H9 (cell line): ENCODE results near the gene DCTPP1. TPM values are rescaled to one million over a fixed set of nuclear protein-coding genes. Genes with fewer than 3 reads are reported as not detected.
A peak's percentile ranks its signal among the peaks of the same experiment; 100 is the strongest.

Experiments used
- DNase-seq: peaks from one replicate; pipeline ENCODE4 v3.0.0-alpha.2; 2017
- H2AFZ ChIP-seq: one replicate; pipeline ENCODE4 v1.6.1; 2013; ENCODE audit warnings: mild to moderate bottlenecking, low read length, control low read depth, moderate library complexity
- H2AK5ac ChIP-seq: 2 replicates; pipeline ENCODE4 v1.6.1; 2013; ENCODE audit warnings: low read length, control low read depth, mixed read lengths; ENCODE audit not compliant: insufficient read length
- H2BK120ac ChIP-seq: one replicate; pipeline ENCODE4 v1.6.1; 2013; ENCODE audit warnings: low read depth, mild to moderate bottlenecking, low read length, control low read depth, inconsistent platforms; ENCODE audit not compliant: poor library complexity, severe bottlenecking
- H2BK12ac ChIP-seq: 2 replicates; pipeline ENCODE4 v1.6.1; 2013; ENCODE audit warnings: low read length, control low read depth, mixed read lengths, low read depth; ENCODE audit not compliant: insufficient read length
- H2BK15ac ChIP-seq: 2 replicates; pipeline ENCODE4 v1.6.1; 2013; ENCODE audit warnings: low read depth, low read length, control low read depth
- H2BK20ac ChIP-seq: one replicate; pipeline ENCODE4 v1.6.1; 2013; ENCODE audit warnings: low read depth, mild to moderate bottlenecking, low read length, control low read depth, inconsistent platforms; ENCODE audit not compliant: poor library complexity, severe bottlenecking
- H2BK5ac ChIP-seq: 2 replicates; pipeline ENCODE4 v1.6.1; 2013; ENCODE audit warnings: low read length, control low read depth, mixed read lengths; ENCODE audit not compliant: insufficient read length
- H3K14ac ChIP-seq: 2 replicates; pipeline ENCODE4 v1.6.1; 2013; ENCODE audit warnings: low read length, control low read depth; ENCODE audit not compliant: insufficient read depth
- H3K18ac ChIP-seq: 2 replicates; pipeline ENCODE4 v1.6.1; 2013; ENCODE audit warnings: low read depth, mild to moderate bottlenecking, mixed read lengths, low read length, control low read depth; ENCODE audit not compliant: insufficient read length
- H3K23ac ChIP-seq: 2 replicates; pipeline ENCODE4 v1.6.1; 2013; ENCODE audit warnings: low read length, control low read depth, mixed read lengths, low read depth; ENCODE audit not compliant: insufficient read length
- H3K23me2 ChIP-seq: 2 replicates; pipeline ENCODE4 v1.6.1; 2013; ENCODE audit warnings: low read depth, mild to moderate bottlenecking, mixed read lengths, low read length, control low read depth; ENCODE audit not compliant: insufficient read length, poor library complexity, severe bottlenecking
- H3K27ac ChIP-seq: 2 replicates; pipeline ENCODE4 v1.5.1; 2013; ENCODE audit warnings: low read length, control low read depth, mixed read lengths, low read depth; ENCODE audit not compliant: insufficient read length
- H3K27me3 ChIP-seq: 2 replicates; pipeline ENCODE4 v1.6.1; 2013; ENCODE audit warnings: low read length, control low read depth, inconsistent platforms; ENCODE audit not compliant: insufficient read depth
- H3K4ac ChIP-seq: 2 replicates; pipeline ENCODE4 v1.6.1; 2013; ENCODE audit warnings: low read depth, mild to moderate bottlenecking, control low read depth, inconsistent platforms, low read length, moderate library complexity
- H3K4me1 ChIP-seq: 2 replicates; pipeline ENCODE4 v1.6.1; 2013; ENCODE audit warnings: low read length, control low read depth, inconsistent platforms; ENCODE audit not compliant: insufficient read depth
- H3K4me2 ChIP-seq: 2 replicates; pipeline ENCODE4 v1.6.1; 2013; ENCODE audit warnings: low read length, control low read depth, mixed read lengths; ENCODE audit not compliant: insufficient read length, insufficient read depth
- H3K56ac ChIP-seq: 2 replicates; pipeline ENCODE4 v1.6.1; 2013; ENCODE audit warnings: low read depth, mild to moderate bottlenecking, mixed read lengths, low read length, control low read depth; ENCODE audit not compliant: insufficient read length
- H3K79me1 ChIP-seq: 2 replicates; pipeline ENCODE4 v1.6.1; 2013; ENCODE audit warnings: low read depth, mild to moderate bottlenecking, moderate library complexity, low read length, control low read depth, inconsistent platforms; ENCODE audit not compliant: insufficient read depth, poor library complexity, severe bottlenecking
- H3K79me2 ChIP-seq: 2 replicates; pipeline ENCODE4 v1.6.1; 2013; ENCODE audit warnings: low read length, control low read depth, inconsistent platforms; ENCODE audit not compliant: insufficient read depth
- H3K9ac ChIP-seq: 2 replicates; pipeline ENCODE4 v1.6.1; 2013; ENCODE audit warnings: low read length, control low read depth, mixed read lengths; ENCODE audit not compliant: insufficient read length; ENCODE audit errors: extremely low read depth
- H3K9me3 ChIP-seq: one replicate; pipeline ENCODE4 v1.6.1; 2013; ENCODE audit warnings: low read depth, low read length, inconsistent platforms; ENCODE audit not compliant: control insufficient read depth
- H3T11ph ChIP-seq: one replicate; pipeline ENCODE4 v1.6.1; 2013; ENCODE audit warnings: mild to moderate bottlenecking, low read length, control low read depth, inconsistent platforms
- H4K20me1 ChIP-seq: one replicate; pipeline ENCODE4 v1.6.1; 2013; ENCODE audit not compliant: control insufficient read depth, insufficient read length, insufficient read depth
- H4K5ac ChIP-seq: 2 replicates; pipeline ENCODE4 v1.6.1; 2013; ENCODE audit warnings: low read depth, mild to moderate bottlenecking, mixed read lengths, low read length, control low read depth; ENCODE audit not compliant: insufficient read length
- H4K8ac ChIP-seq: replicated peaks from 2 replicates; pipeline ENCODE4 v1.6.1; 2013; ENCODE audit warnings: low read length, control low read depth, mixed read lengths, low read depth; ENCODE audit not compliant: insufficient read length
- H4K91ac ChIP-seq: 2 replicates; pipeline ENCODE4 v1.6.1; 2013; ENCODE audit warnings: low read depth, mild to moderate bottlenecking, moderate library complexity, mixed read lengths, low read length, control low read depth; ENCODE audit not compliant: insufficient read length
- H3K27ac Mint-ChIP-seq, 3 experiments: 2 replicates in 2 of 3; 3 replicates in 1 of 3; pipeline ENCODE4 v1.8.0; 2020 to 2021; ENCODE audit warnings: mixed read lengths in 3 of 3, mild to moderate bottlenecking in 1 of 3, moderate library complexity in 1 of 3
- H3K27me3 Mint-ChIP-seq: 2 replicates; pipeline ENCODE4 v1.8.0; 2021; ENCODE audit warnings: low read depth, mild to moderate bottlenecking, moderate library complexity, mixed read lengths
- H3K36me3 Mint-ChIP-seq, 3 experiments: 2 replicates in 2 of 3; 3 replicates in 1 of 3; pipeline ENCODE4 v1.8.0; 2020 to 2021; ENCODE audit warnings: low read depth in 3 of 3, mixed read lengths in 3 of 3; ENCODE audit not compliant: insufficient read depth in 1 of 3
- H3K4me1 Mint-ChIP-seq, 2 experiments: 2 replicates each; pipeline ENCODE4 v1.8.0; 2020; ENCODE audit warnings: mixed read lengths in 2 of 2
- H3K4me3 Mint-ChIP-seq, 2 experiments: 2 replicates in 1 of 2; 3 replicates in 1 of 2; pipeline ENCODE4 v1.8.0; 2020 to 2021; ENCODE audit warnings: mild to moderate bottlenecking in 2 of 2, mixed read lengths in 2 of 2, moderate library complexity in 1 of 2
- H3K9me3 Mint-ChIP-seq, 2 experiments: 2 replicates in 1 of 2; 3 replicates in 1 of 2; pipeline ENCODE4 v1.8.0; 2020; ENCODE audit warnings: mild to moderate bottlenecking in 2 of 2, mixed read lengths in 2 of 2, moderate library complexity in 1 of 2
- CTCF ChIP-seq: fragments of 200-600 bp; sonication (generic); conservative IDR thresholded peaks from 3 replicates; pipeline ENCODE4 v1.8.0; 2021; ENCODE audit warnings: antibody characterized with exemption, mild to moderate bottlenecking
- WGBS: extraction: QIAGEN DNeasy Blood & Tissue Kit; methylation state at CpG from one replicate; pipeline ENCODE4 v1.1.7; 2013; ENCODE audit warnings: missing lambda C conversion rate, low lambda C conversion rate, mixed read lengths; ENCODE audit not compliant: insufficient read length; ENCODE audit errors: extremely low coverage; 5-methylcytosine and 5-hydroxymethylcytosine counted together
- total RNA-seq: library from RNA; stranded (reverse); gene quantifications from 2 replicates; pipeline ENCODE4 v1.2.1, GENCODE V29; 2021

DCTPP1 gene
- total RNA-seq, 1 experiment from 2014 or later, result 78.3 TPM

GRCh38 chr16:30397776-30398660, 31.8 kb downstream of the DCTPP1 start:
- H3K36me3 Mint-ChIP-seq, result peaks cover 9 to 33% (median 20%) of the 10 kb centered on the region in 3 experiments; a peak in 6 of 7 replicates

More at GRCh38 chr16:30397776-30398660, 31.8 kb downstream of the DCTPP1 start:
- H4K91ac ChIP-seq, result no peak overlapping the region
- H3K14ac ChIP-seq, result no peak overlapping the region
- H3K9me3 Mint-ChIP-seq, result no peaks in the 10 kb centered on the region; a peak in 1 of 5 replicates
- H3K4me1 Mint-ChIP-seq, result peaks cover 34 to 47% of the 10 kb centered on the region in 2 experiments
- H3K56ac ChIP-seq, result no peak overlapping the region
- H3K27ac Mint-ChIP-seq, result 0 out of 7 replicates have a peak overlapping the region, but pooled peaks of 1 of the 3 experiments have one; percentile 77
- H3K4me2 ChIP-seq, result no peak overlapping the region
- no CpG with 5 or more reads among the region's 42 CpGs for WGBS
- no peak overlapping the region for H2BK15ac ChIP-seq
- H3K4me3 Mint-ChIP-seq, result no peak overlapping the region
- H3K9ac ChIP-seq, result no peak overlapping the region
- H3K9me3 ChIP-seq, result no peaks in the 10 kb centered on the region
- no peak overlapping the region for H2AFZ ChIP-seq
- no peak overlapping the region for H2BK20ac ChIP-seq
- no peak overlapping the region for H4K8ac ChIP-seq
- H3K23ac ChIP-seq, result no peak overlapping the region
- H3T11ph ChIP-seq, result no peak overlapping the region
- H2BK12ac ChIP-seq, result no peak overlapping the region
- peaks cover 2% of the 10 kb centered on the region for H3K27me3 Mint-ChIP-seq
- no peak overlapping the region for H2BK120ac ChIP-seq
- no peaks in the 10 kb centered on the region; the same call in 1 of the 2 replicates for H3K4me1 ChIP-seq
- peaks cover 22% of the 10 kb centered on the region for H3K23me2 ChIP-seq
- H3K27ac ChIP-seq, result no peak overlapping the region
- H2BK5ac ChIP-seq, result no peak overlapping the region
- H3K18ac ChIP-seq, result no peak overlapping the region
- H3K4ac ChIP-seq, result no peak overlapping the region
- H2AK5ac ChIP-seq, result no peak overlapping the region
- peaks cover 4% of the 10 kb centered on the region; the same call in 1 of the 2 replicates for H3K79me2 ChIP-seq
- H4K20me1 ChIP-seq, result no peaks in the 10 kb centered on the region
- no peaks in the 10 kb centered on the region for H3K27me3 ChIP-seq
- H3K79me1 ChIP-seq, result no peaks in the 10 kb centered on the region
- H4K5ac ChIP-seq, result no peak overlapping the region
- TF ChIP-seq CTCF, result no peak
- DNase-seq, result no peak
